OCI-LY7 (cell line): ENCODE measurements around the gene TOB2. TPM values are rescaled to one million over a fixed set of nuclear protein-coding genes. Genes with fewer than 3 reads are reported as not detected.
"Not testable (repeated sequence)": the region's sequence is repeated elsewhere in the genome, so short reads cannot be mapped to it uniquely, and the experiment has no call there.

Experiments used
- BruUV-seq: library from RNA; stranded (reverse); fragments of 400-500 nt; replicated peaks from 2 replicates; lab custom pipeline; 2021; lab: Mats Ljungman, UMichigan
- CTCF ChIA-PET: fragments of 300-600 bp; sonication (Branson Sonifier 250); formaldehyde crosslinking; loops from one replicate; lab custom pipeline; 2022; ENCODE audit warnings: antibody characterized with exemption; ENCODE audit not compliant: unreplicated experiment; lab: Charles Lee
- POLR2A ChIA-PET: fragments of 300-600 bp; sonication (Branson Sonifier 250); formaldehyde crosslinking; loops from one replicate; lab custom pipeline; 2022; ENCODE audit warnings: antibody characterized with exemption; lab: Charles Lee
- DNase-seq: peaks from one replicate; pipeline ENCODE4 v3.0.0-alpha.2; 2015; ENCODE audit warnings: low spot score
- H2AFZ ChIP-seq: fragments of 200-600 bp; sonication (generic), shearing (Covaris generic); 2 replicates; pipeline ENCODE4 v1.6.1; 2014; ENCODE audit warnings: mild to moderate bottlenecking, antibody characterized with exemption, low read length, moderate library complexity
- H3K27ac ChIP-seq: fragments of 200-600 bp; sonication (generic); 2 replicates; pipeline ENCODE4 v1.5.1; 2014; ENCODE audit warnings: mixed run types, low read depth, mild to moderate bottlenecking, moderate library complexity, low read length, inconsistent platforms; ENCODE audit not compliant: poor library complexity, severe bottlenecking
- H3K36me3 ChIP-seq: fragments of 200-600 bp; sonication (generic); 2 replicates; pipeline ENCODE4 v1.6.1; 2014; ENCODE audit warnings: mild to moderate bottlenecking, antibody characterized with exemption, low read length, moderate library complexity, mixed read lengths; ENCODE audit not compliant: insufficient read depth
- H3K4me1 ChIP-seq: fragments of 200-600 bp; sonication (generic); 2 replicates; pipeline ENCODE4 v1.5.1; 2014; ENCODE audit warnings: mild to moderate bottlenecking, low read length; ENCODE audit not compliant: insufficient read depth, poor library complexity, severe bottlenecking
- H3K4me2 ChIP-seq: fragments of 200-600 bp; sonication (generic); 2 replicates; pipeline ENCODE4 v1.6.1; 2014; ENCODE audit warnings: mild to moderate bottlenecking, low read length
- H3K4me3 ChIP-seq: fragments of 200-600 bp; sonication (generic); 2 replicates; pipeline ENCODE4 v1.5.1; 2014; ENCODE audit warnings: mild to moderate bottlenecking, low read depth, low read length; ENCODE audit not compliant: poor library complexity, severe bottlenecking
- H3K79me2 ChIP-seq: fragments of 200-600 bp; sonication (generic); 2 replicates; pipeline ENCODE4 v1.6.1; 2016; ENCODE audit warnings: low read depth, mild to moderate bottlenecking, low read length, moderate library complexity, mixed read lengths; ENCODE audit not compliant: insufficient read depth
- H3K9me2 ChIP-seq: fragments of 200-600 bp; sonication (generic); 2 replicates; pipeline ENCODE4 v1.6.1; 2016; ENCODE audit warnings: mild to moderate bottlenecking, low read length, mixed read lengths; ENCODE audit not compliant: insufficient read depth
- H3K9me3 ChIP-seq: fragments of 200-600 bp; sonication (generic); 2 replicates; pipeline ENCODE4 v1.6.1; 2014; ENCODE audit warnings: mild to moderate bottlenecking, mixed run types, low read length, mixed read lengths
- H4K20me1 ChIP-seq: fragments of 200-600 bp; sonication (generic); 2 replicates; pipeline ENCODE4 v1.6.1; 2014; ENCODE audit warnings: mild to moderate bottlenecking, antibody characterized with exemption, low read length, moderate library complexity, mixed read lengths; ENCODE audit not compliant: insufficient read depth
- CTCF ChIP-seq: fragments of 200-600 bp; sonication (generic); conservative IDR thresholded peaks from 2 replicates; pipeline ENCODE4 v1.5.1; 2014; ENCODE audit warnings: mild to moderate bottlenecking, antibody characterized with exemption, low read length, moderate library complexity, mixed read lengths
- EZH2phosphoT487 ChIP-seq: fragments of 200-600 bp; sonication (generic); IDR thresholded peaks from 2 replicates; pipeline ENCODE4 v1.6.1; 2018; ENCODE audit warnings: low read depth, borderline replicate concordance, mild to moderate bottlenecking, mixed run types, antibody characterized with exemption, low read length, moderate library complexity, mixed read lengths
- intact Hi-C: fragments of 100-400 bp; cut with micrococcal nuclease; formaldehyde crosslinking; loops from one replicate; pipeline ENCODE4 v1.10.0; 2022; ENCODE audit not compliant: unreplicated experiment
- total RNA-seq, 2 experiments: library from RNA; depleted of rRNA in 1 of 2; stranded (reverse); fragments of >200 nt in 1 of 2; shearing (Covaris generic) in 1 of 2; gene quantifications; 2 replicates each; pipeline ENCODE4 v1.2.3, GENCODE V29; 2014 to 2022

TOB2 gene
- total RNA-seq, 2 experiments from 2014 or later = 13.5 to 27.0 TPM

DNA sequence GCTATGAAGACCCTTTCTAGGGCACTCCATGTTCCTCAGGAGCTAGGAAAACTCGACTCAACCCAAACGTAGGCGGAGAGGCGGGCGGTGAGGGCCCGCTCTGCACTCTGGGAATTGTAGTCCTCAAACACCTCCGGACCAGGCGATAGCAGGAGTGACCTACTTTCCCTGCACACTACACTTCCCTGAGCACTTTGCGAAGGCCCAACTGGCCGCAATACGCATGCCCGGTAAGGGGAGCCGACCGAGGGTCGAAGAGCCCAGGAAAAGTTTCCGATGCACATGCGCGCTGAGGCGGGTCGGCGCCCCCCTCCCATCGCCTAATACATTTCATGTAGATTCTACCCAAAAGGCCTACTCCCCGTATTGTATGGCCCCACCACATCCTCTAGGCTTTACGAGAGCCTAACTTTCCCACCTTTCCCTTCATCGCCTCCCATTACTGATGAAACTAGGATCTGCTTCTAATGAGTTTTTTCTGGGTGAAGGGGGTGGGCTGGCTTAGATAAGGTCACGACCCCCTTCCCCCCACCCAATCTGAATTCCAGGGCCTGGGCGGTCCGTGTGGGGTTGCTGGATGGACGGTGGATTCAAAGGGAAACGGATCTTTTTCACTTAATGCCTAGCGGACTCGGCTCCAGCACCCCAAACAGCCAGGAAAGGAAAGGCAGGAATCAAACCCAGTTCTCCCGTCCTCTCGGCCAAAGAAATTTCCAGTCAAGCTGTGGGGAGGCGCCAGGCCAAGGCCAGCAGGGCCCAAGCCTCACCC, 2.1 kb downstream of the TOB2 start:
- Histone ChIP-seq H2AFZ (peak overlapping the region; percentile 51; the same call in 1 of the 2 replicates), H4K20me1 (no peaks in the 10 kb centered on the region), H3K9me3 (no peaks in the 10 kb centered on the region), H3K36me3 (peaks cover 28% of the 10 kb centered on the region; the same call in 1 of the 2 replicates), H3K4me2 (peak overlapping the region; percentile 98), H3K79me2 (peaks cover 53% of the 10 kb centered on the region), H3K9me2 (no peaks in the 10 kb centered on the region), H3K4me1 (peaks cover 14% of the 10 kb centered on the region), H3K27ac (peak overlapping the region; percentile 85), H3K4me3 (peak overlapping the region; percentile 83)
- intact Hi-C loops = loop anchor here (5.0 to 10.0 kb wide), 3 partner anchors 157 to 1170 kb away; partner anchors contain the start of genes EP300, POLDIP3 and RANGAP1
- no peak for TF ChIP-seq CTCF
- TF ChIP-seq EZH2phosphoT487 = no peak
- POLR2A ChIA-PET = interaction anchor here (1.0 kb wide), 1 partner anchor 24 kb away, joined by 9 read pairs; the partner anchor contains the start of genes ACO2 and PHF5A
- CTCF ChIA-PET = no interaction called here
- peak; percentile 97 for DNase-seq
- no TSS peak for BruUV-seq

DNA sequence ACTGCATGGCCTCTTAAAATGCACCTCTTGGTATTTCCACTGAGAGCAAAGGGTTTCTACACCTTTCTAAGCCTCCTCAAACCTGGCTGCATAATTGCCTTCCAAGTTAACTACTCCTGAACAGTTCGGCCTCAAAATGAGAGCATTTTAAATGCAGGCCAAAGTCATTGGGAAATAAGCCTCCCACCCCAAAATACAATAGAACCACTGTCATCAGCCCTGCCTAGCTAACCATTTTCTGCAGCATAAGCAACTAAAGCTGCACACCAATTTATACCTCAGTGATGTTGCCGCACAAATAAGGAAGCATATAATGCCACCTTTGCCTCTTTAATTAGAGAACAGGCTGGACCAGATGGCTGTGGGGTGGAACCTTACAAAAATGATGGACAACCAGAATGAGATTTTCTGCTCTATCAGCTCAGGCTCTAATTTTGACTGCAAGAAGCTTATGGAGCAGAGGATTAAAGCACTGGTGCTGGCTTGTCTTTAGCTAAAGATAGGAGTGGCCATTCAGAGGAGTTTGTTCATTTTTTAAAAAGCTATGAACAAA, 4.3 kb downstream of the TOB2 start:
- H3K27ac ChIP-seq = no peak overlapping the region
- H3K9me3 ChIP-seq = no peaks in the 10 kb centered on the region
- BruUV-seq = TSS peak; percentile 6
- no peaks in the 10 kb centered on the region for H3K9me2 ChIP-seq
- intact Hi-C loops = loop anchor here (10.0 kb wide), 2 partner anchors 348 to 1172 kb away; partner anchors contain the start of genes EP300 and POLDIP3
- H4K20me1 ChIP-seq = no peaks in the 10 kb centered on the region; the same call in 1 of the 2 replicates
- no peak for DNase-seq
- POLR2A ChIA-PET = no interaction called here
- CTCF ChIA-PET = interaction anchor here (0.6 kb wide), 1 partner anchor 24 kb away, joined by 3 read pairs; no protein-coding TSS in a partner anchor
- peaks cover 45% of the 10 kb centered on the region for H3K36me3 ChIP-seq
- TF ChIP-seq CTCF = no peak
- TF ChIP-seq EZH2phosphoT487 = no peak
- H2AFZ ChIP-seq = no peak overlapping the region
- no peak overlapping the region for H3K4me3 ChIP-seq
- H3K4me2 ChIP-seq = no peak overlapping the region
- H3K4me1 ChIP-seq = peaks cover 4% of the 10 kb centered on the region
- peaks cover 62% of the 10 kb centered on the region for H3K79me2 ChIP-seq

GRCh38 chr22:41440511-41440910, 6.1 kb downstream of the TOB2 start:
- DNase-seq, H3K4me2 ChIP-seq, H3K4me1 ChIP-seq, H2AFZ ChIP-seq, H4K20me1 ChIP-seq, BruUV-seq, H3K9me3 ChIP-seq, H3K27ac ChIP-seq, H3K4me3 ChIP-seq, H3K9me2 ChIP-seq, CTCF ChIA-PET, POLR2A ChIA-PET: not testable (repeated sequence)
- intact Hi-C loops = loop anchor here (10.0 kb wide), 2 partner anchors 346 to 1174 kb away; partner anchors contain the start of genes EP300 and POLDIP3
- H3K36me3 ChIP-seq = peaks cover 63% of the 10 kb centered on the region
- H3K79me2 ChIP-seq = peaks cover 57% of the 10 kb centered on the region
